Activated CD4-positive, CD25-positive, alpha-beta regulatory T cell treated with anti-CD3 and anti-CD28 coated beads, Interleukin-2, amount 50 U/mL, for 16 hours (primary cell): ENCODE results near the gene MFSD12.
"Not testable (repeated sequence)": the region's sequence is repeated elsewhere in the genome, so short reads cannot be mapped to it uniquely, and the experiment has no call there.

ENCODE experiments used
- DNase-seq: peaks from one replicate; pipeline ENCODE4 v3.0.0-alpha.2; 2020; ENCODE audit warnings: low read depth, low spot score

Gene MFSD12

GRCh38 chr19:3537438-3538240, 19.7 kb downstream of the MFSD12 start:
- DNase-seq: no peak

GRCh38 chr19:3537101-3537437, 20.3 kb downstream of the MFSD12 start:
- DNase-seq: no peak

GRCh38 chr19:3536429-3537100, 20.8 kb downstream of the MFSD12 start:
- DNase-seq: no peak

- no peak for DNase-seq
Observed at GRCh38 chr19:3535981-3536380, 21.4 kb downstream of the MFSD12 start.

GRCh38 chr19:3535563-3535965, 21.8 kb downstream of the MFSD12 start:
- DNase-seq: no peak

GRCh38 chr19:3535235-3535535, 22.2 kb downstream of the MFSD12 start:
- DNase-seq: no peak

GRCh38 chr19:3534375-3535234, 22.8 kb downstream of the MFSD12 start:
- no peak for DNase-seq

GRCh38 chr19:3533563-3534216, 23.7 kb downstream of the MFSD12 start:
- no peak for DNase-seq

GRCh38 chr19:3533033-3533432, 24.4 kb downstream of the MFSD12 start:
- DNase-seq: no peak

GRCh38 chr19:3532154-3532786, 25.1 kb downstream of the MFSD12 start:
- DNase-seq: no peak

- no peak for DNase-seq
Observed at GRCh38 chr19:3531716-3532115, 25.7 kb downstream of the MFSD12 start.

GRCh38 chr19:3530389-3530788, 27.0 kb downstream of the MFSD12 start:
- DNase-seq: no peak

- DNase-seq: not testable (repeated sequence)
Observed at GRCh38 chr19:3529299-3529698, 28.1 kb downstream of the MFSD12 start.

- DNase-seq: no peak
Observed at GRCh38 chr19:3528539-3529211, 28.7 kb downstream of the MFSD12 start.

GRCh38 chr19:3528080-3528479, 29.3 kb downstream of the MFSD12 start:
- DNase-seq: no peak

GRCh38 chr19:3527238-3527910, 30.0 kb downstream of the MFSD12 start:
- no peak for DNase-seq

- DNase-seq: no peak
Observed at GRCh38 chr19:3526507-3527237, 30.7 kb downstream of the MFSD12 start.

GRCh38 chr19:3524904-3525451, 32.4 kb downstream of the MFSD12 start:
- DNase-seq: no peak

GRCh38 chr19:3524078-3524842, 33.1 kb downstream of the MFSD12 start:
- DNase-seq: no peak
